PC-3 (cell line): ENCODE data around the gene PRELID2. TPM values are rescaled to one million over a fixed set of nuclear protein-coding genes. Genes with fewer than 3 reads are reported as not detected.

Source experiments
- ATAC-seq: fragments of 200-7000 bp; cut with Tn5 transposase; 2 replicates; pipeline ENCODE4 v1.9.1; 2020; ENCODE audit warnings: mild to moderate bottlenecking, moderate library complexity
- BruUV-seq: library from RNA; stranded (reverse); fragments of 400-500 nt; replicated peaks from 2 replicates; lab custom pipeline; 2021; lab: Mats Ljungman, UMichigan
- CTCF ChIA-PET: fragments of 300-600 bp; sonication (Branson Sonifier 250); formaldehyde crosslinking; loops from one replicate; lab custom pipeline; 2022; ENCODE audit warnings: antibody characterized with exemption; lab: Charles Lee
- POLR2A ChIA-PET: fragments of 300-600 bp; sonication (Branson Sonifier 250); formaldehyde crosslinking; loops from one replicate; lab custom pipeline; 2022; ENCODE audit warnings: antibody characterized with exemption; ENCODE audit not compliant: unreplicated experiment; lab: Charles Lee
- DNase-seq: peaks from one replicate; pipeline ENCODE4 v3.0.0-alpha.2; 2015
- H2AFZ ChIP-seq: fragments of 300-600 bp; sonication (generic); 2 replicates; pipeline ENCODE4 v1.6.0; 2016; ENCODE audit warnings: antibody characterized with exemption, low read length
- H3F3A ChIP-seq: fragments of 300-600 bp; sonication (generic); one replicate; pipeline ENCODE4 v1.6.0; 2017; ENCODE audit warnings: antibody characterized with exemption, low read length, control low read depth, mild to moderate bottlenecking; ENCODE audit not compliant: unreplicated experiment
- H3K27ac ChIP-seq: fragments of 300-600 bp; sonication (generic); 2 replicates; pipeline ENCODE4 v1.5.1; 2016; ENCODE audit warnings: mild to moderate bottlenecking, low read length
- H3K27me3 ChIP-seq: fragments of 300-600 bp; sonication (generic); 2 replicates; pipeline ENCODE4 v1.6.1; 2016; ENCODE audit warnings: low read length, mixed read lengths
- H3K36me3 ChIP-seq: fragments of 300-600 bp; sonication (generic); 2 replicates; pipeline ENCODE4 v1.6.1; 2016; ENCODE audit warnings: low read depth, mixed run types, low read length, mixed read lengths
- H3K4me1 ChIP-seq: fragments of 300-600 bp; sonication (generic); 2 replicates; pipeline ENCODE4 v1.5.1; 2016; ENCODE audit warnings: low read length; ENCODE audit not compliant: insufficient read depth
- H3K4me2 ChIP-seq: fragments of 300-600 bp; sonication (generic); 2 replicates; pipeline ENCODE4 v1.6.0; 2016; ENCODE audit warnings: low read length
- H3K4me3 ChIP-seq: fragments of 300-600 bp; sonication (generic); 2 replicates; pipeline ENCODE4 v1.5.1; 2016; ENCODE audit warnings: mild to moderate bottlenecking, low read length, mixed read lengths
- H3K79me2 ChIP-seq: fragments of 300-600 bp; sonication (generic); 2 replicates; pipeline ENCODE4 v1.6.1; 2017; ENCODE audit warnings: low read length, mixed read lengths
- H3K9ac ChIP-seq: fragments of 300-600 bp; sonication (generic); 2 replicates; pipeline ENCODE4 v1.6.0; 2016; ENCODE audit warnings: mild to moderate bottlenecking, low read length
- H3K9me2 ChIP-seq: fragments of 300-600 bp; sonication (generic); replicated peaks from 2 replicates; pipeline ENCODE4 v1.6.1; 2016; ENCODE audit warnings: mixed run types, low read length, mixed read lengths
- H3K9me3 ChIP-seq: fragments of 300-600 bp; sonication (generic); 2 replicates; pipeline ENCODE4 v1.6.1; 2016; ENCODE audit warnings: low read length, mixed read lengths
- H4K20me1 ChIP-seq: fragments of 300-600 bp; sonication (generic); 2 replicates; pipeline ENCODE4 v1.6.1; 2016; ENCODE audit warnings: low read length, mixed read lengths
- EZH2 ChIP-seq: fragments of 300-600 bp; sonication (generic); IDR thresholded peaks from one replicate; pipeline ENCODE4 v1.6.1; 2017; ENCODE audit warnings: antibody characterized with exemption, mild to moderate bottlenecking, low read length; ENCODE audit not compliant: unreplicated experiment
- intact Hi-C: fragments of 100-400 bp; cut with micrococcal nuclease; formaldehyde crosslinking; loops from 2 replicates; pipeline ENCODE4 v1.9.0; 2023
- total RNA-seq: library from RNA; depleted of rRNA; stranded (reverse); fragments of >200 nt; gene quantifications from 2 replicates; pipeline ENCODE4 v1.2.3, GENCODE V29; 2014; rRNA removed
- TF ChIP-seq, protein P1 (sequence below): fragments of 300-600 bp; sonication (generic); conservative IDR thresholded peaks from 2 replicates; pipeline ENCODE4 v1.5.1; 2017; ENCODE audit warnings: antibody characterized with exemption, low read depth, mild to moderate bottlenecking, low read length

PRELID2 gene
- total RNA-seq, 1 experiment from 2014 or later, result 23.7 TPM

DNA sequence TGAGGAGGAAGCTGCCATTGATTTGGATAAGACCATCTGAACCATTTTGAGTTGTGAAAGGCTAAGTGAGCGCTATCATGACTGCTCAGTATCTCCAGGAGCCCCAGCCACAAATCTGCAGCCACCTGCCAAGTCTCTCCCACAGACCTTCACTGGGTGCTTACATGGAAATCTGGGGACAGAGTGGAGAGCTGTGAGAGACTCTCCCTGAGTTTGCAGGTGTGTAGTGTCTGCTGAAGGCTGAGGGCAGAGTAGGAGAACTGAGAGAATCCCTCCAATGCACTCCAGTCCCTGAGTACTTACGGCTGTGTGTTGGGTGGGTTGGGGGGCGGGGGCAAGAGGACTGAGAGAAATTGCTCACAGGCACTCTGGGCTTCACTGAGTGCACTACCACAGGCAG, 123.7 kb downstream of the PRELID2 start:
- Histone ChIP-seq H3K27ac (no peak overlapping the region), H2AFZ (no peak overlapping the region), H3K36me3 (no peaks in the 10 kb centered on the region), H3K4me2 (no peak overlapping the region), H3K4me3 (no peak overlapping the region), H3K9me3 (no peaks in the 10 kb centered on the region), H3F3A (no peaks in the 10 kb centered on the region), H3K27me3 (no peaks in the 10 kb centered on the region), H3K9ac (no peak overlapping the region), H3K9me2 (no peaks in the 10 kb centered on the region), H3K4me1 (no peaks in the 10 kb centered on the region), H3K79me2 (no peaks in the 10 kb centered on the region), H4K20me1 (no peaks in the 10 kb centered on the region)
- intact Hi-C loops, result no loop called here
- ChIA-PET CTCF (no interaction called here), POLR2A (no interaction called here)
- ATAC-seq (no peak), DNase-seq (no peak)
- TF ChIP-seq, protein P1, sequence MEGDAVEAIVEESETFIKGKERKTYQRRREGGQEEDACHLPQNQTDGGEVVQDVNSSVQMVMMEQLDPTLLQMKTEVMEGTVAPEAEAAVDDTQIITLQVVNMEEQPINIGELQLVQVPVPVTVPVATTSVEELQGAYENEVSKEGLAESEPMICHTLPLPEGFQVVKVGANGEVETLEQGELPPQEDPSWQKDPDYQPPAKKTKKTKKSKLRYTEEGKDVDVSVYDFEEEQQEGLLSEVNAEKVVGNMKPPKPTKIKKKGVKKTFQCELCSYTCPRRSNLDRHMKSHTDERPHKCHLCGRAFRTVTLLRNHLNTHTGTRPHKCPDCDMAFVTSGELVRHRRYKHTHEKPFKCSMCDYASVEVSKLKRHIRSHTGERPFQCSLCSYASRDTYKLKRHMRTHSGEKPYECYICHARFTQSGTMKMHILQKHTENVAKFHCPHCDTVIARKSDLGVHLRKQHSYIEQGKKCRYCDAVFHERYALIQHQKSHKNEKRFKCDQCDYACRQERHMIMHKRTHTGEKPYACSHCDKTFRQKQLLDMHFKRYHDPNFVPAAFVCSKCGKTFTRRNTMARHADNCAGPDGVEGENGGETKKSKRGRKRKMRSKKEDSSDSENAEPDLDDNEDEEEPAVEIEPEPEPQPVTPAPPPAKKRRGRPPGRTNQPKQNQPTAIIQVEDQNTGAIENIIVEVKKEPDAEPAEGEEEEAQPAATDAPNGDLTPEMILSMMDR, result no peak
- no peak for TF ChIP-seq EZH2
- no TSS peak for BruUV-seq

Other genes with a start within 250 kb of the PRELID2 start
- gene GRXCR2, start 37.7 kb upstream of the PRELID2 start, total RNA-seq, result not detected in 2 replicates
- gene SH3RF2, start 101.2 kb upstream of the PRELID2 start, total RNA-seq, result 5.9 and 6.2 TPM in 2 replicates